Activated naive CD4-positive, alpha-beta T cell treated with Interleukin-2 at 50 U/mL for 16 hours (primary cell): ENCODE data around the gene PWWP2B.
A peak's percentile ranks its signal among the peaks of the same experiment; 100 is the strongest.

Experiments
- DNase-seq: peaks from one replicate; pipeline ENCODE4 v3.0.0-alpha.2; 2020

PWWP2B gene

GRCh38 chr10:132397036-132397541 lies at the start of gene PWWP2B:
Gene PWWP2B (plus strand): TSS chr10:132397200. CDS start chr10:132397227, 27 bp downstream.
- peak; percentile 58 for DNase-seq

GRCh38 chr10:132347211-132347930 lies 49.6 kb upstream of the PWWP2B start:
- no peak for DNase-seq

- no peak for DNase-seq
These were observed 49.1 kb upstream of the PWWP2B start for GRCh38 chr10:132347931-132348267.

GRCh38 chr10:132349766-132350165 lies 47.2 kb upstream of the PWWP2B start:
- no peak for DNase-seq

- DNase-seq, result no peak
These were observed 46.6 kb upstream of the PWWP2B start for GRCh38 chr10:132350391-132350790.

- no peak for DNase-seq
These were observed 46.1 kb upstream of the PWWP2B start for GRCh38 chr10:132350946-132351345.

GRCh38 chr10:132351611-132352010 lies 45.4 kb upstream of the PWWP2B start:
- DNase-seq, result no peak

- peak; percentile 77 for DNase-seq
These were observed 44.3 kb upstream of the PWWP2B start for GRCh38 chr10:132352462-132353308.

GRCh38 chr10:132353456-132354355 lies 43.3 kb upstream of the PWWP2B start:
- no peak for DNase-seq

- no peak for DNase-seq
These were observed 42.5 kb upstream of the PWWP2B start for GRCh38 chr10:132354356-132355094.

- no peak for DNase-seq
These were observed 41.7 kb upstream of the PWWP2B start for GRCh38 chr10:132355297-132355696.

GRCh38 chr10:132355754-132356153 lies 41.2 kb upstream of the PWWP2B start:
- DNase-seq, result no peak

GRCh38 chr10:132356621-132357195 lies 40.3 kb upstream of the PWWP2B start:
- DNase-seq, result no peak

GRCh38 chr10:132357286-132358058 lies 39.5 kb upstream of the PWWP2B start:
- DNase-seq, result no peak

- no peak for DNase-seq
These were observed 37.5 kb upstream of the PWWP2B start for GRCh38 chr10:132359305-132360040.

- DNase-seq, result peak; percentile 29
These were observed 36.1 kb upstream of the PWWP2B start for GRCh38 chr10:132360766-132361447.

GRCh38 chr10:132361581-132362101 lies 35.4 kb upstream of the PWWP2B start:
- DNase-seq, result no peak

GRCh38 chr10:132362151-132362611 lies 34.8 kb upstream of the PWWP2B start:
- no peak for DNase-seq

GRCh38 chr10:132363376-132363775 lies 33.6 kb upstream of the PWWP2B start:
- no peak for DNase-seq
